Suprapubic skin (tissue), 3 donors: ENCODE data around the gene TUBA3C.

Experiments
- POLR2A ChIP-seq, 2 donors: fragments of 450-650 bp; IDR thresholded peaks; one replicate each; pipeline ENCODE4 v1.6.1; 2017; ENCODE audit warnings: antibody characterized with exemption in 2 of 2, mild to moderate bottlenecking in 2 of 2, moderate library complexity in 2 of 2
- TF ChIP-seq, protein P1 (sequence below), 2 donors: fragments of 200-600 bp in 1 of 2; fragments of 450-650 bp in 1 of 2; sonication (generic) in 1 of 2; IDR thresholded peaks; one replicate each; pipeline ENCODE4 v1.5.1; 2016 to 2019; ENCODE audit warnings: antibody characterized with exemption in 2 of 2, mild to moderate bottlenecking in 1 of 2, moderate library complexity in 1 of 2

DNA sequence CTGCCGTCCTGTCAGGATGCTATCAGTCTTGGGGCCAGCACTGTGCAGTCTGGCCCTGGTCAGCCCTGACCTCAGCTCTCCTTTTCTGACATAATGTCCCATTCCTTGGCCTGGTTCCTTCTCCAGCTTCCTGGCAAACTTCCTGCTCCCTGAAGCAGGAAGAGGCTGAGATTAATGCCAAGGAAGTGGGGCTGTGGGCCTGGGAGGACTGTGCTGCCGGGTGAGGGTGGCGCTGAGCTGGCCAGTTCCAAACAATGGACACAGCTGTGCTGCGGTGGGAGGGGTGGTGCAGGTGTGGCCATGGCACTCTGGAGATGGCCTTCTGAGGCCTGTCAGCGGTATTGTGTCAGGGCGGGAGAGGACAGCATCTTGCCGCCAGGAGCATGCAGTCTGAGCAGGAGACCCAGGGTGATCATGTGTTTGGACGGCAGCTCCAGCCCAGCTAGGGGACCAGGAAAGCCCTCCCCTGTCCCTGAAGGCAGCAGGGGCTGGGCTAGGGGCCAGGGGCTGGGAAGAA is 30.9 kb downstream of the TUBA3C start:
- TF ChIP-seq, protein P1, sequence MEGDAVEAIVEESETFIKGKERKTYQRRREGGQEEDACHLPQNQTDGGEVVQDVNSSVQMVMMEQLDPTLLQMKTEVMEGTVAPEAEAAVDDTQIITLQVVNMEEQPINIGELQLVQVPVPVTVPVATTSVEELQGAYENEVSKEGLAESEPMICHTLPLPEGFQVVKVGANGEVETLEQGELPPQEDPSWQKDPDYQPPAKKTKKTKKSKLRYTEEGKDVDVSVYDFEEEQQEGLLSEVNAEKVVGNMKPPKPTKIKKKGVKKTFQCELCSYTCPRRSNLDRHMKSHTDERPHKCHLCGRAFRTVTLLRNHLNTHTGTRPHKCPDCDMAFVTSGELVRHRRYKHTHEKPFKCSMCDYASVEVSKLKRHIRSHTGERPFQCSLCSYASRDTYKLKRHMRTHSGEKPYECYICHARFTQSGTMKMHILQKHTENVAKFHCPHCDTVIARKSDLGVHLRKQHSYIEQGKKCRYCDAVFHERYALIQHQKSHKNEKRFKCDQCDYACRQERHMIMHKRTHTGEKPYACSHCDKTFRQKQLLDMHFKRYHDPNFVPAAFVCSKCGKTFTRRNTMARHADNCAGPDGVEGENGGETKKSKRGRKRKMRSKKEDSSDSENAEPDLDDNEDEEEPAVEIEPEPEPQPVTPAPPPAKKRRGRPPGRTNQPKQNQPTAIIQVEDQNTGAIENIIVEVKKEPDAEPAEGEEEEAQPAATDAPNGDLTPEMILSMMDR (IDR thresholded peaks at IDR 0.05) = no peak
- TF ChIP-seq POLR2A (IDR thresholded peaks at IDR 0.05) = no peak
